ENCODE results near the gene ITCH.
"Not testable (repeated sequence)": the region's sequence is repeated elsewhere in the genome, so short reads cannot be mapped to it uniquely, and the experiment has no call there.

The ITCH gene

DNA sequence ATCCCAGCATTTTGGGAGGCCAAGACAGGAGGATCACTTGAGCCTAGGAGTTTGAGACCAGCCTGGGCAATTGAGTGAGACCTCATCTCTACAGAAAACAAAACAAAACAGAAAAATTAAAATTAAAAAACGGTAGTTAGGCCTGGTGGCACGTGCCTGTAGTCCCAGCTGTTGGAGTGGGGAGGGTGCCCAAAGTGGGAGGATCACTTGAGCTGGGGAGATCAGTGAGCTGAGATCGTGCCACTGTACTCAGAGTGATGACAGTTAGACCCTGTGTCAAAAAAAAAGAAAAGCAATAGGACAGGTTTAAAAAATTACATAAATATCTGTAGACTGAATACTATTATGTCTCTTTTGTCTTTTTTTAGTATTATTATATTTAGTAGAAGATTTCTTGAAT, 64.3 kb downstream of the ITCH start:
- Histone ChIP-seq H4K8ac (ENCODE audit: low read depth, low read length) (no peak overlapping the region), H3K4me2 (ENCODE audit: insufficient read depth, low read length, poor library complexity, severe bottlenecking) (no peak overlapping the region), H3K9me3 (replicated peaks in 1 of 2; ENCODE audit: control insufficient read depth in 2 of 2, insufficient read depth in 1 of 2, low read depth in 1 of 2, low read length in 2 of 2) (no peaks in the 10 kb centered on the region), H3K27me3 (ENCODE audit: control insufficient read depth in 3 of 3, insufficient read depth in 3 of 3, low read depth in 1 of 3, low read length in 3 of 3) (no peaks in the 10 kb centered on the region), H2BK5ac (ENCODE audit: low read length) (no peak overlapping the region), H2AK5ac (ENCODE audit: low read depth, low read length) (no peak overlapping the region), H3K4me3 (ENCODE audit: low read length in 2 of 2) (no peak overlapping the region), H3K9ac (ENCODE audit: low read depth, low read length, poor library complexity) (no peak overlapping the region), H3K4ac (ENCODE audit: low read length) (no peak overlapping the region), H2AFZ (ENCODE audit: low read length) (no peak overlapping the region), H3K27ac (replicated peaks; ENCODE audit: low read length) (no peak overlapping the region), H2BK15ac (ENCODE audit: low read length) (no peak overlapping the region), H4K91ac (ENCODE audit: low read depth, low read length, poor library complexity) (no peak overlapping the region), H3K36me3 (replicated peaks in 1 of 2; ENCODE audit: control insufficient read depth in 2 of 2, insufficient read depth in 2 of 2, low read length in 2 of 2) (peaks cover 0 to 89% of the 10 kb centered on the region in 2 donors), H3K23ac (ENCODE audit: low read depth, low read length, poor library complexity) (no peak overlapping the region), H2BK12ac (ENCODE audit: low read length) (no peak overlapping the region), H3K4me1 (ENCODE audit: control insufficient read depth in 2 of 2, insufficient read depth in 1 of 2, low read depth in 1 of 2, low read length in 2 of 2) (peaks cover 0 to 2% of the 10 kb centered on the region in 2 donors), H3K14ac (ENCODE audit: low read length) (no peak overlapping the region), H3K18ac (ENCODE audit: low read length) (no peak overlapping the region), H2BK120ac (ENCODE audit: low read depth, low read length) (no peak overlapping the region), H3K79me1 (ENCODE audit: low read depth, low read length) (no peaks in the 10 kb centered on the region)
- no peak for DNase-seq (ENCODE audit: low spot score)
- no CpG with 5 or more reads among the region's 3 CpGs for WGBS, 2 donors (ENCODE audit: extremely low coverage in 2 of 2, insufficient read length in 2 of 2, insufficient replicate concordance in 1 of 2)

DNA sequence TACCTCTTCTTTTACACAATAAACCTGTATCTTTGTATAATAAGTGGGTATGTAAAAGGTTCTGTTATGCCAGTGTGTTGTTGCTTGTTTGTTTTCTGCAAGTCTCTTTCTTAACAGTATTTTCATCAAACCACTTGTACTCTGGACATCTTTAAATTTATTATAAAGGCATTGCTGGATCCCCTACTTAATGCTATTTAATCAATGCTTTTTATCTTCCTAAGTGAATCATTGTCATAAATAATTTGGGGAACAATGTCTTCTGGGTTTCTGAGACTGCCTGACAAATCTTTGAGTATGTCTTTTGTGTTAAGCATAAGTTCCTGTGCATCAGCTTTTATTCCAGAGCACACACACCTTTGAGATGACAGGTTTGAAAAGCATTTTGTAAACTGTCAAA, 64.7 kb downstream of the ITCH start:
- Histone ChIP-seq H3K4me3 (ENCODE audit: low read length in 2 of 2) (no peak overlapping the region), H2BK5ac (ENCODE audit: low read length) (no peak overlapping the region), H3K27ac (replicated peaks; ENCODE audit: low read length) (no peak overlapping the region), H2BK12ac (ENCODE audit: low read length) (no peak overlapping the region), H4K8ac (ENCODE audit: low read depth, low read length) (no peak overlapping the region), H3K4me1 (ENCODE audit: control insufficient read depth in 2 of 2, insufficient read depth in 1 of 2, low read depth in 1 of 2, low read length in 2 of 2) (peaks cover 0 to 2% of the 10 kb centered on the region in 2 donors), H2BK120ac (ENCODE audit: low read depth, low read length) (no peak overlapping the region), H3K9me3 (replicated peaks in 1 of 2; ENCODE audit: control insufficient read depth in 2 of 2, insufficient read depth in 1 of 2, low read depth in 1 of 2, low read length in 2 of 2) (no peaks in the 10 kb centered on the region), H3K9ac (ENCODE audit: low read depth, low read length, poor library complexity) (no peak overlapping the region), H3K14ac (ENCODE audit: low read length) (no peak overlapping the region), H3K23ac (ENCODE audit: low read depth, low read length, poor library complexity) (no peak overlapping the region), H3K27me3 (ENCODE audit: control insufficient read depth in 3 of 3, insufficient read depth in 3 of 3, low read depth in 1 of 3, low read length in 3 of 3) (no peaks in the 10 kb centered on the region), H2AK5ac (ENCODE audit: low read depth, low read length) (no peak overlapping the region), H3K4ac (ENCODE audit: low read length) (no peak overlapping the region), H3K36me3 (replicated peaks in 1 of 2; ENCODE audit: control insufficient read depth in 2 of 2, insufficient read depth in 2 of 2, low read length in 2 of 2) (peaks cover 0 to 89% of the 10 kb centered on the region in 2 donors), H2AFZ (ENCODE audit: low read length) (no peak overlapping the region), H3K4me2 (ENCODE audit: insufficient read depth, low read length, poor library complexity, severe bottlenecking) (no peak overlapping the region), H3K79me1 (ENCODE audit: low read depth, low read length) (no peaks in the 10 kb centered on the region), H2BK15ac (ENCODE audit: low read length) (no peak overlapping the region), H3K18ac (ENCODE audit: low read length) (no peak overlapping the region), H4K91ac (ENCODE audit: low read depth, low read length, poor library complexity) (no peak overlapping the region)
- no peak for DNase-seq (ENCODE audit: low spot score)

DNA sequence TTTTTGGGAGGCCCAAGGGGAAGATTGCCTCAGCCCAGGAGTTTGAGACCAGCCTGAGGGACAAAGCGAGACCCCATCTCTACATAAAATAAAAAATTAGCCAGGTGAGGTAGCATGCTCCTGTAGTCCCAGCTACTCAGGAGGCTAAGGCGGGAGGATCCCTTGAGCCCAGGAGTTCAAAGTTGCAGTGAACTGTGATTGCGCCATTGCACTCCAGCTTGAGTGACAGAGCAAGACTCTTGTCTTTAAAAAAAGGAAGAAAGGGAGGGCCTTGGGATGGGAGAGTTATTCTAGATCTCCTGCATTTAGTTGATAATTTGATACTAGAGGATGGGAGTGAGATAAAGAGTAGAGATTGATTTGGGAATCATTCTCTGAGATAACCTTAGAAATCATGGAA, 68.1 kb downstream of the ITCH start:
- H3K4me3 ChIP-seq (ENCODE audit: low read length in 2 of 2) = no peak overlapping the region
- no peak overlapping the region for H2AK5ac ChIP-seq (ENCODE audit: low read depth, low read length)
- no peak overlapping the region for H3K4me2 ChIP-seq (ENCODE audit: insufficient read depth, low read length, poor library complexity, severe bottlenecking)
- no peak overlapping the region for H2BK120ac ChIP-seq (ENCODE audit: low read depth, low read length)
- H3K27ac ChIP-seq (replicated peaks; ENCODE audit: low read length) = no peak overlapping the region
- no peaks in the 10 kb centered on the region for H3K4me1 ChIP-seq (ENCODE audit: control insufficient read depth in 2 of 2, insufficient read depth in 1 of 2, low read depth in 1 of 2, low read length in 2 of 2)
- H4K8ac ChIP-seq (ENCODE audit: low read depth, low read length) = no peak overlapping the region
- H3K79me1 ChIP-seq (ENCODE audit: low read depth, low read length) = no peaks in the 10 kb centered on the region
- no peak overlapping the region for H2BK15ac ChIP-seq (ENCODE audit: low read length)
- H3K23ac ChIP-seq (ENCODE audit: low read depth, low read length, poor library complexity) = no peak overlapping the region
- H3K9ac ChIP-seq (ENCODE audit: low read depth, low read length, poor library complexity) = no peak overlapping the region
- H2BK5ac ChIP-seq (ENCODE audit: low read length) = no peak overlapping the region
- no CpG with 5 or more reads among the region's 3 CpGs for WGBS, 2 donors (ENCODE audit: extremely low coverage in 2 of 2, insufficient read length in 2 of 2, insufficient replicate concordance in 1 of 2)
- H3K14ac ChIP-seq (ENCODE audit: low read length) = no peak overlapping the region
- no peak overlapping the region for H4K91ac ChIP-seq (ENCODE audit: low read depth, low read length, poor library complexity)
- DNase-seq (ENCODE audit: low spot score) = no peak
- H3K18ac ChIP-seq (ENCODE audit: low read length) = no peak overlapping the region
- H2AFZ ChIP-seq (ENCODE audit: low read length) = no peak overlapping the region
- no peaks in the 10 kb centered on the region for H3K27me3 ChIP-seq (ENCODE audit: control insufficient read depth in 3 of 3, insufficient read depth in 3 of 3, low read depth in 1 of 3, low read length in 3 of 3)
- no peak overlapping the region for H2BK12ac ChIP-seq (ENCODE audit: low read length)
- H3K4ac ChIP-seq (ENCODE audit: low read length) = no peak overlapping the region
- no peaks in the 10 kb centered on the region for H3K9me3 ChIP-seq (replicated peaks in 1 of 2; ENCODE audit: control insufficient read depth in 2 of 2, insufficient read depth in 1 of 2, low read depth in 1 of 2, low read length in 2 of 2)
- peaks cover 0 to 70% of the 10 kb centered on the region in 2 donors for H3K36me3 ChIP-seq (replicated peaks in 1 of 2; ENCODE audit: control insufficient read depth in 2 of 2, insufficient read depth in 2 of 2, low read length in 2 of 2)

DNA sequence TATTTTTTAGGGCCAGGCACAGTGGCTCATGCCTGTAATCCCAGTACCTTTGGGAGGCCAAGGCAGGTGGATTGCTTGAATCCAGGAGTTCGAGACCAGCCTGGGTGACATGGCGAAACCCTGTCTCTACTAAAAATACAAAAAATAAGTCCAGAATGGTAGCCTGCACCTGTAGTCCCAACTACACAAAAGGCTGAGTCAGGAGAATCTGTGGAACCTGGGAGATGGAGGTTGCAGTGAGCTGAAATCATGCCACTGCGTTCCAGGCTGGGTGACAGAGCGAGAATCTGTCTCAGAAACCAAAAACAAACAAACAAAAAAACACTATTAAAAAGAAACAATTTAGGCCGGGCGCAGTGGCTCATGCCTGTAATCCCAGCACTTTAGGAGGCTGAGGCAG, 69.6 kb downstream of the ITCH start:
- not testable (repeated sequence) for H3K27ac ChIP-seq (replicated peaks; ENCODE audit: low read length); H3K4me1 ChIP-seq (ENCODE audit: control insufficient read depth in 2 of 2, insufficient read depth in 1 of 2, low read depth in 1 of 2, low read length in 2 of 2); H3K79me1 ChIP-seq (ENCODE audit: low read depth, low read length); H3K23ac ChIP-seq (ENCODE audit: low read depth, low read length, poor library complexity); H3K27me3 ChIP-seq (ENCODE audit: control insufficient read depth in 3 of 3, insufficient read depth in 3 of 3, low read depth in 1 of 3, low read length in 3 of 3); H3K9ac ChIP-seq (ENCODE audit: low read depth, low read length, poor library complexity); H3K4me3 ChIP-seq (ENCODE audit: low read length in 2 of 2); H2BK5ac ChIP-seq (ENCODE audit: low read length); H4K8ac ChIP-seq (ENCODE audit: low read depth, low read length); H2BK120ac ChIP-seq (ENCODE audit: low read depth, low read length); H3K18ac ChIP-seq (ENCODE audit: low read length); H2BK12ac ChIP-seq (ENCODE audit: low read length); H2AK5ac ChIP-seq (ENCODE audit: low read depth, low read length); H3K4me2 ChIP-seq (ENCODE audit: insufficient read depth, low read length, poor library complexity, severe bottlenecking); H2AFZ ChIP-seq (ENCODE audit: low read length); H3K14ac ChIP-seq (ENCODE audit: low read length); H3K9me3 ChIP-seq (replicated peaks in 1 of 2; ENCODE audit: control insufficient read depth in 2 of 2, insufficient read depth in 1 of 2, low read depth in 1 of 2, low read length in 2 of 2); H4K91ac ChIP-seq (ENCODE audit: low read depth, low read length, poor library complexity); DNase-seq (ENCODE audit: low spot score); H2BK15ac ChIP-seq (ENCODE audit: low read length); H3K4ac ChIP-seq (ENCODE audit: low read length)
- WGBS, 2 donors (ENCODE audit: extremely low coverage in 2 of 2, insufficient read length in 2 of 2, insufficient replicate concordance in 1 of 2) = no CpG with 5 or more reads among the region's 6 CpGs
- peaks cover 0 to 67% of the 10 kb centered on the region in 2 donors for H3K36me3 ChIP-seq (replicated peaks in 1 of 2; ENCODE audit: control insufficient read depth in 2 of 2, insufficient read depth in 2 of 2, low read length in 2 of 2)
